ENCODE data around the gene PITPNC1. TPM values are rescaled to one million over a fixed set of nuclear protein-coding genes. Genes with fewer than 3 reads are reported as not detected.

Gene PITPNC1
- total and polyA plus RNA-seq, 2 of the 13 experiments (the other 11 are each of a cell fraction or from before 2014, with no cell fraction given), result 4.1 to 5.7 TPM

GRCh38 chr17:67717624-67718324 is 340.7 kb downstream of the PITPNC1 start, which contains the start of gene NOL11 (continued):
- TF ChIP-seq ZNF570 (CRISPR knock-in tag; IDR thresholded peaks at IDR 0.05; ENCODE audit: borderline replicate concordance) (no peak), MED13 (CRISPR knock-in tag; IDR thresholded peaks at IDR 0.05) (no peak), ZNF20 (CRISPR knock-in tag; IDR thresholded peaks at IDR 0.05) (no peak), PAXIP1 (CRISPR knock-in tag; conservative IDR thresholded peaks at IDR 0.05) (peak; percentile 80), XBP1 (CRISPR knock-in tag; IDR thresholded peaks at IDR 0.05) (peak; percentile 63), RFX3 (CRISPR knock-in tag; IDR thresholded peaks at IDR 0.05) (no peak), MXD4 (CRISPR knock-in tag; IDR thresholded peaks at IDR 0.05) (peak; percentile 92; the same call in 1 of the 2 replicates), KLF15 (CRISPR knock-in tag; IDR thresholded peaks at IDR 0.05; ENCODE audit: borderline replicate concordance) (no peak; the same call in 1 of the 2 replicates), ZNF562 (CRISPR knock-in tag; IDR thresholded peaks at IDR 0.05; ENCODE audit: borderline replicate concordance) (no peak), U2AF2 (IDR thresholded peaks at IDR 0.05; ENCODE audit: low read depth, low read length) (peak; percentile 8; the same call in 1 of the 2 replicates), ZNF766 (CRISPR knock-in tag; IDR thresholded peaks at IDR 0.05; ENCODE audit: borderline replicate concordance) (peak; percentile 87; the same call in 1 of the 2 replicates), ZNF282 (IDR thresholded peaks at IDR 0.05; ENCODE audit: partially characterized antibody) (no peak), ZNF337 (CRISPR knock-in tag; IDR thresholded peaks at IDR 0.05; ENCODE audit: borderline replicate concordance, low read depth) (no peak), ZBTB37 (CRISPR knock-in tag; IDR thresholded peaks at IDR 0.05) (no peak), BRF2 (CRISPR knock-in tag; IDR thresholded peaks at IDR 0.05) (peak; percentile 96; the same call in 1 of the 2 replicates), BORCS8-MEF2B (CRISPR knock-in tag; IDR thresholded peaks at IDR 0.05) (peak; percentile 96; the same call in 1 of the 2 replicates), GFI1 (CRISPR knock-in tag; IDR thresholded peaks at IDR 0.05; ENCODE audit: borderline replicate concordance) (peak; percentile 74; the same call in 1 of the 2 replicates), ZNF24 (IDR thresholded peaks at IDR 0.05) (0 out of 2 replicates have a peak, but pooled peaks have one; percentile 19), ZNF530 (CRISPR knock-in tag; IDR thresholded peaks at IDR 0.05; ENCODE audit: low read depth) (no peak), ZNF430 (CRISPR knock-in tag; IDR thresholded peaks at IDR 0.05) (peak; percentile 79), FOXJ3 (CRISPR knock-in tag; IDR thresholded peaks at IDR 0.05; ENCODE audit: borderline replicate concordance) (peak; percentile 86; the same call in 1 of the 2 replicates), ELF4 (CRISPR knock-in tag; IDR thresholded peaks at IDR 0.05; ENCODE audit: borderline replicate concordance) (peak; percentile 99; the same call in 1 of the 2 replicates), ZNF138 (CRISPR knock-in tag; IDR thresholded peaks at IDR 0.05; ENCODE audit: low read depth) (peak; percentile 88), SAP130 (CRISPR knock-in tag; IDR thresholded peaks at IDR 0.05; ENCODE audit: low read depth) (peak; percentile 97)
